Omental fat pad (tissue), 4 donors: ENCODE measurements around the gene PLSCR1. TPM values are rescaled to one million over a fixed set of nuclear protein-coding genes. Genes with fewer than 3 reads are reported as not detected.
A peak's percentile ranks its signal among the peaks of the same experiment; 100 is the strongest.

Experiments used
- ATAC-seq: fragments of 150-250 bp; one replicate; pipeline ENCODE4 v1.9.1; 2016; ENCODE audit warnings: mild to moderate bottlenecking, moderate library complexity; ENCODE audit not compliant: low FRiP score
- DNase-seq: peaks from one replicate; pipeline ENCODE4 v3.0.0-alpha.2; 2019; ENCODE audit warnings: low spot score
- total RNA-seq, 4 donors: library from RNA; depleted of rRNA; stranded (reverse); fragments of >200 nt; gene quantifications; one replicate each; pipeline ENCODE4 v1.1.0, GENCODE V29; 2016
- TF ChIP-seq, protein P1 (sequence below), 3 donors: fragments of 450-650 bp; IDR thresholded peaks; one replicate each; pipeline ENCODE4 v1.5.1; 2016 to 2017; ENCODE audit warnings: antibody characterized with exemption in 3 of 3, mild to moderate bottlenecking in 3 of 3, moderate library complexity in 2 of 3

PLSCR1 gene
- total RNA-seq, 4 donors from 2014 or later, result 76.6 to 314 (median 189) TPM

DNA sequence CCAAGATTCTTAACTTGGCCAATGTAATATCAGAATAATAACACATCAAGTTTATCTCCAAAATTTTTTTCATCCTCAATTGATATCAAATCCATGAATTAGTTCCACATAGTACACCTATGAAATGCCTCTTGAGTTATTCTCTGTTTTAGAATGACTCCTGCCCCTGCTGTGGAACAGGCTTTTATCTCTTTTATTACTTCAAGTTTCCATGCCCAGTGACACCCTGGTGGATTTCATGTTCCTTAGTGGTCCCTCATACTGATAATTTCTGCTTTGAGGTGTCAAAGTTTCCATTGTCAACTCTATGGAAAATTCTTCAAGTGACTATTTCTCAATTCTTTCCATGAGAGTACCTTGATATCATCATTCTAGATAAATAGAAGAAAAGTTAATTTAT lies 24.6 kb downstream of the PLSCR1 start:
- no peak for DNase-seq
- ATAC-seq, result no peak
- TF ChIP-seq, protein P1, sequence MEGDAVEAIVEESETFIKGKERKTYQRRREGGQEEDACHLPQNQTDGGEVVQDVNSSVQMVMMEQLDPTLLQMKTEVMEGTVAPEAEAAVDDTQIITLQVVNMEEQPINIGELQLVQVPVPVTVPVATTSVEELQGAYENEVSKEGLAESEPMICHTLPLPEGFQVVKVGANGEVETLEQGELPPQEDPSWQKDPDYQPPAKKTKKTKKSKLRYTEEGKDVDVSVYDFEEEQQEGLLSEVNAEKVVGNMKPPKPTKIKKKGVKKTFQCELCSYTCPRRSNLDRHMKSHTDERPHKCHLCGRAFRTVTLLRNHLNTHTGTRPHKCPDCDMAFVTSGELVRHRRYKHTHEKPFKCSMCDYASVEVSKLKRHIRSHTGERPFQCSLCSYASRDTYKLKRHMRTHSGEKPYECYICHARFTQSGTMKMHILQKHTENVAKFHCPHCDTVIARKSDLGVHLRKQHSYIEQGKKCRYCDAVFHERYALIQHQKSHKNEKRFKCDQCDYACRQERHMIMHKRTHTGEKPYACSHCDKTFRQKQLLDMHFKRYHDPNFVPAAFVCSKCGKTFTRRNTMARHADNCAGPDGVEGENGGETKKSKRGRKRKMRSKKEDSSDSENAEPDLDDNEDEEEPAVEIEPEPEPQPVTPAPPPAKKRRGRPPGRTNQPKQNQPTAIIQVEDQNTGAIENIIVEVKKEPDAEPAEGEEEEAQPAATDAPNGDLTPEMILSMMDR (IDR thresholded peaks at IDR 0.05), result no peak

DNA sequence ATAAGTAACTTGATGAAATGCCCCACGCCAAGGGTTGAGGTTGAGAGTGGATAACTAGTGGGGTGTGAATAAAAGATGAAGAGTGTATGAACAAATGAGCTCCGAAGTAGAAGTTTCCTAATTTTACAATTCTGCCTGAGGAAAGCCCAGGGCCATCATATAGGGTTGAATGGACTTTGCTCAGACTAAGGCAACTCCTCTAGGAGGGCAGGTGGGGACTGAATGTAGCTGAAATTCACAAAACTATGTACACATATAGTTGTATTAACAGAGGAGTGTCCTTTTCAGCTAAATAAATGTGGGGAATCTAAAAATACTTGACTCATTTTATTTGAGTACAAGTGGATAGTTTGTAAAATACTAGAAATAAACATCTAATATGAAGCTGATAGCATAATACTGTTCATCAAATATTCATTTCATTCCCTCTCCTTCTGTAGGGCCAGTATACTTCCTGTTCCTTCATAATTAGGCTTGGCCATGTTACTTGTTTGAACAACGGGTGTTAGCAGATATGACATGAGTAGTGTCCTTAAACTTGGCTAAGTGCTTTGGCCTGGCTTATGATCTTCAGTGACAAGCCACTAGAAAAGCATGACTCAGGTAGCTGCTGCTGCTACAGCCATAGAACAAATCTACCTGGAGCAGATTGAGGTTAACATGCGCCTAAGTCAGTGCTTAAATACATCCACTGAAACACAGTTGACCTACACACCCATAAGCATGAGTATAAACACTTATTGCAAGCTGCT lies 26.5 kb downstream of the PLSCR1 start:
- TF ChIP-seq, protein P1 (IDR thresholded peaks at IDR 0.05), result no peak
- no peak for ATAC-seq

DNA sequence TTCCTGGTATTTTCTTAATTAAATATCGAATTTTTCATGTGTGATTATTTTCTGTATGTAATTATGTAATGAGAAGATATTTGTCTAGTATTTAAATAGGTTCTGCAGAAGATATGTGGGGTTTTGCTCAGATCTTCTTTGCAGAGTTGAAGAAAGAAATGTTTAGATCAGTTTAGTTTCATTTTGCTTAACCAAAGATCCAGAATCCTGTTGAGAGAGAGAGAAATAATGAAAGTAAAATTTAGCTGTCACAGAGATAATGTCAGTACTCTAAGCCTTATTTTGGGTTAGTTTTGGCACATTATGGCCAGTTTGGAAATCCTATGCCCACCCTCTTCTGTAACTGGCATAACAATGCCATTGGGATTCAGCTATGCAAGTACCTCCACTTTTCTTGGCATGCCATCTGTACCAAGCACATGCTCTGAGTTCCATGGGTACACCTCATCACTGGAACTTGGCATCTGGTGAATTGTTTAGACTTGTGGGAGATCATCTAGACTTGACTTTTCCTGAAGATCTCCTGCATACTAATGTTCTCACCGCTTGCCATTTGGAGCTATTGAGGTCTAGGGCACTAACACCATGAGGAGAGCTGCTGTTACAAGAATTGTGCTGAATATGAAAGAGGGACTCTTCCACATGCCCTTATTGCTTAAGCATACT lies 30.9 kb downstream of the PLSCR1 start:
- TF ChIP-seq, protein P1 (IDR thresholded peaks at IDR 0.05), result no peak
- ATAC-seq (peak; percentile 16), DNase-seq (no peak)

More for the DNA sequence above, 26.5 kb downstream of the PLSCR1 start:
- no peak for DNase-seq

DNA sequence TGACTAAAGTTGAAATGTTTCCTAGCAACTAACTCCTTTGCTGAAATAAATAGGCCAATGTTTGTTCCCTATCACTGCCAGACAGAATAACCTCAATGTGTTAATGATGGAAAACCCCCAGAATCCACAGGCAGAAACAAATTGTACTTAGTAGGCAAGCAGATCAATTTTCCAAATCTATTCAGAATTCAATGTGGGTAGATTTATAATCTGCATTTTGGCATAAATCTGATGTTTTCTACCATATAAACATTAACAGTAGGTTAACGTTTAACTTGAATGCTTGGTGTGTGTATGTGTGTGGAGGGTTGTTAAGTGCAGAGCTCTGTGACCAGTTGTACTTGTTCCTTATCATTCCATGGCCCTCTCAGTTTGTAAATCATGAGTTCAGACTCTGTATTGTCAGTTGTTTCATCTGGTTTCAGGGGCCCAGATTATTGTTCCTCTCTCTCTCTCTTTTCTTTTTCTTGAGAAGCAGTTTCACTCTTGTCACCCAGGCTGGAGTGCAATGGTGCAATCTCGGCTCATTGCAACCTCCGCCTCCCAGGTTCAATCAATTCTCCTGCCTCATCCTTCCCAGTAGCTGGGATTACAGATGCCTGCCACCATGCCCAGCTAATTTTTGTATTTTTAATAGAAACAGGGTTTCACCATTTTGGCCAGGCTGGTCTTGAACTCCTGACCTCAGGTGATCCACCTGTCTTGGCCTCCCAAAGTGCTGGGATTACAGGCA lies 32.8 kb downstream of the PLSCR1 start:
- no peak for DNase-seq
- TF ChIP-seq, protein P1 (IDR thresholded peaks at IDR 0.05), result no peak
- ATAC-seq, result no peak

DNA sequence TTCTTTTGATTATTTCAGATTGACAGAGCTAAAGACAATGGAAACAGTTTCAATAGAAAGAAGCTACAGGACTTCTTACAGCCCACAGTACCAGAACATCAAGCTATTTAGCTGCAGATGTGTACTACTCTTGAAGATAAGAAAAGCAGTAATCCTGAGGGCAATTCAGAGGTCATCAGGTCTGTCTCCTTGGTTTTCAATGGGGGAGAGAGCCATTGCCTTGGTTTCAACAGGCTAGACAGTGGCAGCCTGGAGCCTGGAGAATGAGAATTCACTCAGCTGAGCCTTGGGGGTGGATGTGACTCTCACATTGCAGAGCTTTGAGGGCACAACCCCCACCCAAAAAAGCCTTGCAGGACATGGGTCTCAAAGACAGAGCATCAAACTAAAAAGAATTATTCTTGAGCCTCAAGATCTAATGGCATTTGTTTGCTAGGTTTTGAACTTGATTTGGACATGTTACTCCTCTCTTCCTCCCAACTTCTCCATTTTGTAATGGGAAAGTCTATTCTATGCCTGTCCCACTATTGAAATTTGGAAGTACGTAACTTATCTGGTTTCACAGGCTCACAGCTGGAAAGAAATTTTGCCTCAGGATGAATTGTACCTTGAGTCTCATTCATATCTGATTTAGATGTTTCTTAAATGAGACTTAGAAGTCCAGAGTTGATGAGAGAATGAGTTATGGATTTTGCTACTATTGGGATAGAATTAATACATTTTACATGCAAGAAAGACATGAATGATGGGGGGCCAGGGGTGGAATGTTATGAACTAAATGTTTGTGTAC lies 36.9 kb downstream of the PLSCR1 start:
- TF ChIP-seq, protein P1 (IDR thresholded peaks at IDR 0.05), result no peak
- ATAC-seq (no peak), DNase-seq (no peak)

DNA sequence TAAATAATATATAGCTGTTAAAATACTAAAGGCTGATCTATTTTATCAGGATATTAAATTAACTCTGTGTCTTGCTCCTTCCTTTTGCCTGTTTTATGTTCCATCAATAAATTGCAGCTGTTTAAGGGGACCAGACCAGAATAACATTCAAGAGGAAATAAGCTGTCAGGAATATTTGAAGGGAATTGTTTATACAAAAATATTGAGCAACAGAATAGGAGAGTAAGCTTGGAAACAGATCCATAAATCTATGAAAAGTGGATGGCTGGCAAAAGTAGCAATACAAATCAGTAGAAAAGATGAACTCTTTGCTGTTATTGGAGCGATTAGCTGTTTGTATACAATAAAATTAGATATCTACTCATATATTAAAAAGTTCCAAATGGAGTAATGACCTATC lies 38.9 kb downstream of the PLSCR1 start:
- TF ChIP-seq, protein P1 (IDR thresholded peaks at IDR 0.05), result no peak
- ATAC-seq, result no peak
- DNase-seq, result no peak
